HepG2 (cell line): ENCODE results near the gene WDR89. TPM values are rescaled to one million over a fixed set of nuclear protein-coding genes. Genes with fewer than 3 reads are reported as not detected.

ENCODE experiments used
- ATAC-seq: fragments of 200-7000 bp; cut with Tn5 transposase; 3 replicates; pipeline ENCODE4 v1.9.1; 2020; ENCODE audit warnings: mild to moderate bottlenecking, moderate library complexity
- BruUV-seq: library from RNA; stranded (reverse); fragments of 400-500 nt; replicated peaks from 2 replicates; lab custom pipeline; 2021; lab: Mats Ljungman, UMichigan
- CTCF ChIA-PET: fragments of 300-600 bp; formaldehyde crosslinking; extraction: SDS; loops from one replicate; lab custom pipeline; 2021; ENCODE audit warnings: low total read pairs, inconsistent platforms, low intra/inter-chr PET ratio; lab: Yijun Ruan, JAX
- POLR2A ChIA-PET: fragments of 350-600 bp; sonication (Branson Sonifier 250); formaldehyde crosslinking; loops from one replicate; lab custom pipeline; 2020; ENCODE audit warnings: antibody characterized with exemption, inconsistent platforms; lab: Yijun Ruan, JAX
- DNase-seq: peaks from one replicate; pipeline ENCODE4 v3.0.0-alpha.2; 2015; ENCODE audit warnings: low spot score
- FAIRE-seq: peaks from 3 replicates; lab custom pipeline; 2011; peaks lifted over from hg19 to GRCh38; lab: Jason Lieb, UNC
- H2AFZ ChIP-seq: one replicate; pipeline ENCODE4 v1.6.1; 2011; ENCODE audit warnings: low read length, inconsistent platforms
- H3K27ac ChIP-seq: fragments of 300-600 bp; 3 replicates; pipeline ENCODE4 v1.8.0; 2011; ENCODE audit warnings: mixed run types, mild to moderate bottlenecking, mixed read lengths, low read length, inconsistent platforms; ENCODE audit not compliant: insufficient read depth; ENCODE audit errors: extremely low read length
- H3K27me3 ChIP-seq, 2 experiments: fragments of 200-600 bp in 1 of 2; 2 replicates in 1 of 2; 3 replicates in 1 of 2; pipeline versions ENCODE4 v1.6.0 to v1.8.0; 2011; ENCODE audit warnings: low read length in 2 of 2, mild to moderate bottlenecking in 2 of 2, moderate library complexity in 2 of 2, inconsistent platforms in 1 of 2; ENCODE audit not compliant: insufficient read depth in 2 of 2, control insufficient read depth in 1 of 2
- H3K36me3 ChIP-seq, 2 experiments: fragments of 200-600 bp in 1 of 2; replicated peaks in 1 of 2; 2 replicates in 1 of 2; 3 replicates in 1 of 2; pipeline versions ENCODE4 v1.5.1 to v1.8.0; 2011; ENCODE audit warnings: low read length in 2 of 2, inconsistent platforms in 1 of 2; ENCODE audit not compliant: insufficient read depth in 2 of 2, control insufficient read depth in 1 of 2
- H3K4me1 ChIP-seq: 2 replicates; pipeline ENCODE4 v1.5.1; 2012; ENCODE audit warnings: low read length, inconsistent platforms; ENCODE audit not compliant: insufficient read depth
- H3K4me2 ChIP-seq: 2 replicates; pipeline ENCODE4 v1.6.0; 2011; ENCODE audit warnings: low read depth, low read length, inconsistent platforms
- H3K4me3 ChIP-seq, 3 experiments: fragments of 200-600 bp in 1 of 3; sonication (generic), shearing (Covaris generic) in 1 of 3; replicated peaks in 1 of 3; 2 replicates each; pipeline ENCODE4 v1.5.1; 2011 to 2016; ENCODE audit warnings: low read length in 3 of 3, inconsistent platforms in 2 of 3, low read depth in 2 of 3, mild to moderate bottlenecking in 2 of 3, control low read depth in 1 of 3, mixed read lengths in 1 of 3; ENCODE audit not compliant: insufficient read depth in 1 of 3
- H3K79me2 ChIP-seq: one replicate; pipeline ENCODE4 v1.6.1; 2011; ENCODE audit warnings: low read length, inconsistent platforms; ENCODE audit not compliant: insufficient read depth
- H3K9ac ChIP-seq: 2 replicates; pipeline ENCODE4 v1.6.0; 2011; ENCODE audit warnings: mild to moderate bottlenecking, low read depth, low read length, inconsistent platforms; ENCODE audit not compliant: insufficient read depth
- H3K9me3 ChIP-seq: 2 replicates; pipeline ENCODE4 v1.5.1; 2012; ENCODE audit warnings: mild to moderate bottlenecking, low read length
- H4K20me1 ChIP-seq: 2 replicates; pipeline ENCODE4 v1.6.0; 2011; ENCODE audit warnings: inconsistent platforms, mild to moderate bottlenecking, low read length, moderate library complexity; ENCODE audit not compliant: insufficient read depth
- ARHGAP35 ChIP-seq: sonication (generic); formaldehyde crosslinking; IDR thresholded peaks from 2 replicates; pipeline ENCODE4 v1.9.0; 2022; ENCODE audit warnings: mild to moderate bottlenecking, inconsistent platforms, moderate library complexity, missing genetic modification reagents, borderline replicate concordance
- ARNT ChIP-seq: fragments of 450-650 bp; IDR thresholded peaks from 2 replicates; pipeline ENCODE4 v1.6.1; 2017
- ATF7 ChIP-seq, 2 experiments: fragments of 450-650 bp in 1 of 2; sonication (generic) in 1 of 2; formaldehyde crosslinking in 1 of 2; IDR thresholded peaks; 2 replicates each; pipeline versions ENCODE4 v1.4.0 to v1.6.1; 2016 to 2020; ENCODE audit warnings: antibody characterized with exemption in 1 of 2, mild to moderate bottlenecking in 1 of 2, missing genetic modification reagents in 1 of 2
- CEBPB ChIP-seq: IDR thresholded peaks from 2 replicates; pipeline ENCODE4 v1.6.1; 2011; ENCODE audit warnings: low read depth, low read length, improper control_type of control experiment, borderline replicate concordance
- ETV6 ChIP-seq: sonication (generic); formaldehyde crosslinking; conservative IDR thresholded peaks from 2 replicates; pipeline ENCODE4 v1.4.0; 2020; ENCODE audit warnings: missing genetic modification reagents
- GLI4 ChIP-seq: sonication (generic); formaldehyde crosslinking; IDR thresholded peaks from 2 replicates; pipeline ENCODE4 v1.5.1; 2020; ENCODE audit warnings: missing genetic modification reagents, mild to moderate bottlenecking, moderate library complexity, borderline replicate concordance
- HES4 ChIP-seq: sonication (generic); formaldehyde crosslinking; IDR thresholded peaks from 2 replicates; pipeline ENCODE4 v1.9.0; 2021; ENCODE audit warnings: mild to moderate bottlenecking, missing genetic modification reagents, borderline replicate concordance
- PAX8 ChIP-seq: sonication (generic); formaldehyde crosslinking; IDR thresholded peaks from 2 replicates; pipeline ENCODE4 v1.8.0; 2022; ENCODE audit warnings: mild to moderate bottlenecking, missing genetic modification reagents, borderline replicate concordance
- PRDM15 ChIP-seq: sonication (generic); formaldehyde crosslinking; IDR thresholded peaks from 2 replicates; pipeline ENCODE4 v1.4.0; 2020; ENCODE audit warnings: missing genetic modification reagents
- ZBTB1 ChIP-seq: sonication (generic); formaldehyde crosslinking; IDR thresholded peaks from 2 replicates; pipeline ENCODE4 v1.4.0; 2020; ENCODE audit warnings: missing genetic modification reagents, borderline replicate concordance
- ZNF468 ChIP-seq: sonication (generic); formaldehyde crosslinking; IDR thresholded peaks from 2 replicates; pipeline ENCODE4 v1.8.0; 2022; ENCODE audit warnings: mild to moderate bottlenecking, moderate library complexity, missing genetic modification reagents
- WGBS: methylation state at CpG from one replicate; pipeline ENCODE4 v1.1.6; 2017; ENCODE audit warnings: low lambda C conversion rate; 5-methylcytosine and 5-hydroxymethylcytosine counted together
- in situ Hi-C: cut with HindIII; loops from 2 replicates; pipeline ENCODE4 v1.10.0; 2017; ENCODE audit warnings: low pct_unique_long_range_greater_than_20kb; ENCODE audit not compliant: extremely low pct_ligation_motif_present
- intact Hi-C: fragments of 100-400 bp; cut with micrococcal nuclease; formaldehyde crosslinking; loops from one replicate; pipeline ENCODE4 v1.10.0; 2022; ENCODE audit not compliant: unreplicated experiment
- polyA plus RNA-seq, 8 experiments: library from polyadenylated mRNA; depleted of rRNA in 3 of 8; stranded (reverse) in 7 of 8; unstranded in 1 of 8; fragments of >200 nt; fragmentation: Illumina TruSeq in 4 of 8; extraction: Trizol in 4 of 8; gene quantifications; 2 replicates each; pipeline versions ENCODE4 v1.2.1 to v1.2.3, GENCODE V29; 2011 to 2016; ENCODE audit warnings: low read depth in 4 of 8, missing spikeins in 1 of 8, mixed read lengths in 1 of 8; ENCODE audit not compliant: insufficient read depth in 1 of 8
- total RNA-seq, 5 experiments: library from RNA; depleted of rRNA; stranded (reverse); fragments of >200 nt; fragmentation: Illumina TruSeq; extraction: Trizol; gene quantifications; 2 replicates each; pipeline ENCODE4 v1.2.3, GENCODE V29; 2016; ENCODE audit warnings: low read depth in 1 of 5
- TF ChIP-seq, protein P1 (sequence below): sonication (generic); formaldehyde crosslinking; IDR thresholded peaks from 2 replicates; pipeline ENCODE4 v1.5.1; 2020; ENCODE audit warnings: missing genetic modification reagents, mild to moderate bottlenecking, borderline replicate concordance
- TF ChIP-seq, protein P2 (sequence below): sonication (generic); formaldehyde crosslinking; IDR thresholded peaks from 2 replicates; pipeline ENCODE4 v1.4.0; 2020; ENCODE audit warnings: missing genetic modification reagents

WDR89 gene
- total and polyA plus RNA-seq, 2 of the 13 experiments (the other 11 are each of a cell fraction or from before 2014, with no cell fraction given) = 5.2 to 20.1 TPM

- Histone ChIP-seq H3K4me1 (no peaks in the 10 kb centered on the region), H3K27ac (no peak overlapping the region), H4K20me1 (no peaks in the 10 kb centered on the region; the same call in 1 of the 2 replicates), H3K9me3 (no peaks in the 10 kb centered on the region), H3K4me2 (no peak overlapping the region)
- in situ Hi-C loops (no loop called here), intact Hi-C loops (no loop called here)
- CTCF ChIA-PET = no interaction called here
- POLR2A ChIA-PET = no interaction called here
- DNase-seq = no peak
- TF ChIP-seq ZBTB1 (no peak), ARHGAP35 (CRISPR knock-in tag) (no peak), GLI4 (CRISPR knock-in tag) (no peak), ARNT (no peak), PAX8 (CRISPR knock-in tag) (no peak), ZNF468 (no peak), PRDM15 (no peak), ATF7 (IDR thresholded peaks at IDR 0.05) (0 out of 2 replicates have a peak, but pooled peaks have one; percentile 7), ATF7 (CRISPR knock-in tag; IDR thresholded peaks at IDR 0.05) (no peak), HES4 (CRISPR knock-in tag) (no peak), CEBPB (peak; percentile 42; the same call in 1 of the 2 replicates), ETV6 (CRISPR knock-in tag) (no peak)
- TF ChIP-seq, protein P1, sequence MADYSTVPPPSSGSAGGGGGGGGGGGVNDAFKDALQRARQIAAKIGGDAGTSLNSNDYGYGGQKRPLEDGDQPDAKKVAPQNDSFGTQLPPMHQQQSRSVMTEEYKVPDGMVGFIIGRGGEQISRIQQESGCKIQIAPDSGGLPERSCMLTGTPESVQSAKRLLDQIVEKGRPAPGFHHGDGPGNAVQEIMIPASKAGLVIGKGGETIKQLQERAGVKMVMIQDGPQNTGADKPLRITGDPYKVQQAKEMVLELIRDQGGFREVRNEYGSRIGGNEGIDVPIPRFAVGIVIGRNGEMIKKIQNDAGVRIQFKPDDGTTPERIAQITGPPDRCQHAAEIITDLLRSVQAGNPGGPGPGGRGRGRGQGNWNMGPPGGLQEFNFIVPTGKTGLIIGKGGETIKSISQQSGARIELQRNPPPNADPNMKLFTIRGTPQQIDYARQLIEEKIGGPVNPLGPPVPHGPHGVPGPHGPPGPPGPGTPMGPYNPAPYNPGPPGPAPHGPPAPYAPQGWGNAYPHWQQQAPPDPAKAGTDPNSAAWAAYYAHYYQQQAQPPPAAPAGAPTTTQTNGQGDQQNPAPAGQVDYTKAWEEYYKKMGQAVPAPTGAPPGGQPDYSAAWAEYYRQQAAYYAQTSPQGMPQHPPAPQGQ (CRISPR knock-in tag) = no peak
- TF ChIP-seq, protein P2, sequence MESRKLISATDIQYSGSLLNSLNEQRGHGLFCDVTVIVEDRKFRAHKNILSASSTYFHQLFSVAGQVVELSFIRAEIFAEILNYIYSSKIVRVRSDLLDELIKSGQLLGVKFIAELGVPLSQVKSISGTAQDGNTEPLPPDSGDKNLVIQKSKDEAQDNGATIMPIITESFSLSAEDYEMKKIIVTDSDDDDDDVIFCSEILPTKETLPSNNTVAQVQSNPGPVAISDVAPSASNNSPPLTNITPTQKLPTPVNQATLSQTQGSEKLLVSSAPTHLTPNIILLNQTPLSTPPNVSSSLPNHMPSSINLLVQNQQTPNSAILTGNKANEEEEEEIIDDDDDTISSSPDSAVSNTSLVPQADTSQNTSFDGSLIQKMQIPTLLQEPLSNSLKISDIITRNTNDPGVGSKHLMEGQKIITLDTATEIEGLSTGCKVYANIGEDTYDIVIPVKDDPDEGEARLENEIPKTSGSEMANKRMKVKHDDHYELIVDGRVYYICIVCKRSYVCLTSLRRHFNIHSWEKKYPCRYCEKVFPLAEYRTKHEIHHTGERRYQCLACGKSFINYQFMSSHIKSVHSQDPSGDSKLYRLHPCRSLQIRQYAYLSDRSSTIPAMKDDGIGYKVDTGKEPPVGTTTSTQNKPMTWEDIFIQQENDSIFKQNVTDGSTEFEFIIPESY = peak; percentile 59; the same call in 1 of the 2 replicates
- TF ChIP-seq, all 625 proteins: peak for 3
- 96% methylated on average over 7 of the region's 7 CpGs for WGBS
- ATAC-seq (no peak), FAIRE-seq (no peak)
- BruUV-seq = no TSS peak
- Histone ChIP-seq H3K9ac (no peak overlapping the region), H3K36me3 (peaks cover 4 to 10% of the 10 kb centered on the region in 2 experiments; a peak in 4 of 5 replicates), H3K27me3 (no peaks in the 10 kb centered on the region), H3K4me3 (no peak overlapping the region), H3K79me2 (peaks cover 10% of the 10 kb centered on the region), H2AFZ (no peak overlapping the region)
Observed at GRCh38 chr14:63611078-63611477, 30.6 kb downstream of the WDR89 start.
